MG63 (cell line): ENCODE results near the gene OIP5. TPM values are rescaled to one million over a fixed set of nuclear protein-coding genes. Genes with fewer than 3 reads are reported as not detected.

ENCODE experiments used
- DNase-seq: peaks from one replicate; pipeline ENCODE4 v3.0.0-alpha.2; 2020
- H3K27me3 ChIP-seq: fragments of 250-450 bp; sonication (Bioruptor Pico); 2 replicates; pipeline ENCODE4 v1.5.1; 2020; ENCODE audit warnings: mild to moderate bottlenecking, moderate library complexity
- H3K36me3 ChIP-seq: fragments of 250-450 bp; sonication (Bioruptor Pico); 2 replicates; pipeline ENCODE4 v1.5.1; 2020; ENCODE audit warnings: mild to moderate bottlenecking, moderate library complexity
- H3K4me3 ChIP-seq: fragments of 250-450 bp; sonication (Bioruptor Pico); 2 replicates; pipeline ENCODE4 v1.5.1; 2020; ENCODE audit warnings: mild to moderate bottlenecking, moderate library complexity
- H3K9me3 ChIP-seq: fragments of 250-450 bp; sonication (Bioruptor Pico); 2 replicates; pipeline ENCODE4 v1.5.1; 2020; ENCODE audit warnings: mild to moderate bottlenecking, moderate library complexity
- total RNA-seq: library from RNA; depleted of rRNA; stranded (reverse); fragments of >200 nt; shearing (Covaris generic); gene quantifications from 2 replicates; pipeline ENCODE4 v1.2.3, GENCODE V29; 2014; ENCODE audit warnings: low replicate concordance; rRNA removed

The OIP5 gene
- 27.5 and 46.3 TPM in 2 replicates for total RNA-seq

- peak; percentile 99 for DNase-seq
- peak within 1 kb of the TSS; percentile 91 for H3K4me3 ChIP-seq
- no peaks in the 10 kb centered on the region for H3K27me3 ChIP-seq
- H3K36me3 ChIP-seq: peaks cover 3% of the 10 kb centered on the region
- H3K9me3 ChIP-seq: no peaks in the 10 kb centered on the region
These were observed at the start of gene OIP5, which contains the start of gene NUSAP1 for GRCh38 chr15:41332194-41333025. TSS of gene OIP5 (minus strand) at chr15:41332591. CDS start at chr15:41332561, 30 bp downstream. TSS of gene NUSAP1 (plus strand) at chr15:41332881. CDS start at chr15:41332958, 77 bp downstream.

DNA sequence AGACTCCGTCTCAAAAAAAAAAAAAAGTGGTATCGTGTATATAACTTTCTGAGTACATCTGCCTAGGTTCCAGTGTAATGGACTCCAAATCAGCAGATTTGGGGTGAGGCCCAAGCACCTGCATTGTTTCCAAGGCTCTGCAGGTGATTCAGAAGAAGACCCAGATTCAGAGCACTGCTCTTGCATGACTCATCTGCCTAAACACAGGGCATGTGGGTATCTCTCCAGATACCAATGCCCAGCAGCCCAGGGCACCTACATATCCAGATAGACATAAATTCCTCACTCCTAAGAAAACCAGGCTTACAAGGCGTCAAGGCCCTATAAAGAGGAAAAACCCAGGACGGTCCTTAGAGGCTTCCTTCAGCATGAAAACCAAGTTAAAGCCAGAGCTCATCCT lies 45.6 kb upstream of the OIP5 start:
- H3K9me3 ChIP-seq: no peaks in the 10 kb centered on the region
- DNase-seq: no peak
- no peaks in the 10 kb centered on the region for H3K27me3 ChIP-seq
- no peak overlapping the region for H3K4me3 ChIP-seq
- peaks cover 61% of the 10 kb centered on the region for H3K36me3 ChIP-seq

- no peak for DNase-seq
- Histone ChIP-seq H3K27me3 (no peaks in the 10 kb centered on the region), H3K4me3 (no peak overlapping the region), H3K9me3 (no peaks in the 10 kb centered on the region), H3K36me3 (peaks cover 72% of the 10 kb centered on the region)
These were observed 35.0 kb upstream of the OIP5 start for GRCh38 chr15:41367418-41367817.

GRCh38 chr15:41354371-41354770 lies 22.0 kb upstream of the OIP5 start:
- H3K9me3 ChIP-seq: no peaks in the 10 kb centered on the region
- no peaks in the 10 kb centered on the region for H3K27me3 ChIP-seq
- DNase-seq: no peak
- H3K4me3 ChIP-seq: no peak overlapping the region
- peaks cover 86% of the 10 kb centered on the region for H3K36me3 ChIP-seq

GRCh38 chr15:41350057-41350717 lies 17.8 kb upstream of the OIP5 start:
- no peak overlapping the region for H3K4me3 ChIP-seq
- H3K36me3 ChIP-seq: peaks cover 79% of the 10 kb centered on the region
- no peaks in the 10 kb centered on the region for H3K9me3 ChIP-seq
- DNase-seq: no peak
- no peaks in the 10 kb centered on the region for H3K27me3 ChIP-seq

DNA sequence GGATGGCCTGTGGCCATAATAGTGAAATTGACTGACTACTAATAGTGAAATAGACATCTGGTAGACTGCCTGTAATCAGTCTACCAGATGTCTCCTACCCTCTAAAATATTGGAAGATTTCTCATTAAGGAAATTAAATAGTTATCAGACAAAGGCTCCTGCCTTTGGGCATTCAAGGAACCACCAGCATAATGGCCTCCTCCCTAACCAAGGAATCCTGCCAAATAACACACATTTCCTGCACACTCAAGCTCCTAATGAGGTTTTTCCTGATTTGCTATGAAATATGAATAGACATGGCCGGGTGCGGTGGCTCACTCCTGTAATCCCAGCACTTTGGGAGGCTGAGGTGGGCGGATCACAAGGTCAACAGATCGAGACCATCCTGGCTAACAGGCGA lies 14.8 kb upstream of the OIP5 start:
- no peak for DNase-seq
- no peaks in the 10 kb centered on the region for H3K27me3 ChIP-seq
- H3K36me3 ChIP-seq: peaks cover 83% of the 10 kb centered on the region
- H3K4me3 ChIP-seq: no peak overlapping the region
- H3K9me3 ChIP-seq: no peaks in the 10 kb centered on the region

DNA sequence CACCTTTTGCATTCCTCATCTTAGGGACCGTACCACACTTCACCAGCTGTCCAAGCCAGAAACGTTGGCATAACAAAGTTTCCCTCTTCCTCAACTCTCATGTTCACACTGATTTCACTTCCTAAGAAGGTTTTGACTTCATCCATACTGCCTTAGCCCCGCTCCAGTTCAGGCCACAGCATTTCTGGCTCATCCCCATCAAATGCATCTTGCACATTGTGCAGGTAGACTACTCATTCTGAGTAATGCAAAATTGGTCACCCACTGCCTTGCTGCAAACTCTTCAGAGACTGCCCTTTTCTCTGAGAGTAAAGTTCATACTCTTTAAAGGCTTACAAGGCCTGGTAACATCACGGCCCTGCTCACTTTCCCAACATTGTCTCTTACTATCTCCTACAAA lies 9.1 kb upstream of the OIP5 start:
- Histone ChIP-seq H3K4me3 (no peak overlapping the region), H3K9me3 (no peaks in the 10 kb centered on the region), H3K36me3 (peaks cover 80% of the 10 kb centered on the region), H3K27me3 (no peaks in the 10 kb centered on the region)
- no peak for DNase-seq

DNA sequence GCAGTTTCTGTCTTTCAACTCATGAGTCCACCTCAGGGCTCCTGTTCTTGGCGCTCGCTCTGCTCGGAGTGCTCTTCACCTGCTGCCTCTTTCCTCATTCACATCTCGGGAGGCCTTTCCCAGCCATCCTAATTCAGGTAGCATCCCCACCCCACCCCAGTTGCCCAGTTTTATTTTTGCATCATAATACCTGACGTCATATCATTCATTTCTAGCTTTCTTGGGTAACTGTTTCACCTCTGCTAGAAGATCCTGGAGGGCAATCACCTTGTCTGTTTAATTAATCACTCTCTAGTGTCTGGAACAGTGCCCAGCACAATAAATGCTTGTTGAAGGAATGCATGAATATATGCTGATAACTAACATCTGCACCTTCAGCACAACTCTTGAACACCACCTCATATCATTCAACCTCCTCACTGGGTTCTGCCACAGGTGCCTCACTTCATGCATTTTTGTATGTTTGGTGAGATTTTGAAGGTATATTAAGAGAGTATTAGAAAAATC lies 7.9 kb upstream of the OIP5 start:
- DNase-seq: no peak
- no peaks in the 10 kb centered on the region for H3K27me3 ChIP-seq
- H3K36me3 ChIP-seq: peaks cover 70% of the 10 kb centered on the region
- no peaks in the 10 kb centered on the region for H3K9me3 ChIP-seq
- no peak overlapping the region for H3K4me3 ChIP-seq

- no peaks in the 10 kb centered on the region for H3K9me3 ChIP-seq
- no peak overlapping the region for H3K4me3 ChIP-seq
- H3K36me3 ChIP-seq: peaks cover 48% of the 10 kb centered on the region
- DNase-seq: no peak
- H3K27me3 ChIP-seq: no peaks in the 10 kb centered on the region
These were observed 5.5 kb upstream of the OIP5 start for GRCh38 chr15:41337631-41338522.

GRCh38 chr15:41337047-41337446 lies 4.7 kb upstream of the OIP5 start:
- H3K36me3 ChIP-seq: peaks cover 41% of the 10 kb centered on the region
- no peaks in the 10 kb centered on the region for H3K27me3 ChIP-seq

DNA sequence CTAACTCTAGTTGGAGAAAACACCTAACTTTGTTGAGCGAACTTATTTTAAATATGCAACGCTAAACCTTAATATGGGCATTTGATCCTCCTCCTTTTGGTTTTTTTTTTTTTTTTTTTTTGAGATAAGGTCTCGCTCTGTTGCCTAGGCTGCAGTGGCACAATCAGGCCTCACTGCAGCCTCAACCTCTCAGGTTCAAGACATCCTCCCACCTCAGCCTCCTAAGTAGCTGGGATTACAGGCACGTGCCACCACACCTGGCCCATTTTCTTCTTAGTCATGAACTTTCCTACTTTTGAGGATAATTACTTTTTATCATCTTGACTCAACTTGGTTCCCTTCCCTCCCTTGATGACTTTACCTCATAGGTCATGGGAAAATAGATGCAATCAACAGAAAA lies 4.2 kb upstream of the OIP5 start:
- H3K36me3 ChIP-seq: peaks cover 36% of the 10 kb centered on the region
- H3K4me3 ChIP-seq: no peak overlapping the region
- H3K27me3 ChIP-seq: no peaks in the 10 kb centered on the region
- H3K9me3 ChIP-seq: no peaks in the 10 kb centered on the region
- DNase-seq: no peak

More at GRCh38 chr15:41337047-41337446, 4.7 kb upstream of the OIP5 start:
- H3K4me3 ChIP-seq: no peak overlapping the region
- no peaks in the 10 kb centered on the region for H3K9me3 ChIP-seq
- no peak for DNase-seq

GRCh38 chr15:41334293-41335120 lies 2.1 kb upstream of the OIP5 start:
- Histone ChIP-seq H3K4me3 (peak overlapping the region; percentile 91), H3K27me3 (no peaks in the 10 kb centered on the region), H3K9me3 (no peaks in the 10 kb centered on the region), H3K36me3 (peaks cover 16% of the 10 kb centered on the region)
- no peak for DNase-seq

GRCh38 chr15:41333026-41333562 lies 703 bp upstream of the OIP5 start:
- DNase-seq: no peak
- Histone ChIP-seq H3K9me3 (no peaks in the 10 kb centered on the region), H3K4me3 (peak overlapping the region; percentile 91), H3K36me3 (peaks cover 5% of the 10 kb centered on the region), H3K27me3 (no peaks in the 10 kb centered on the region)

GRCh38 chr15:41331833-41332193 lies 578 bp downstream of the OIP5 start:
- H3K36me3 ChIP-seq: no peaks in the 10 kb centered on the region; the same call in none of the 2 replicates
- H3K9me3 ChIP-seq: no peaks in the 10 kb centered on the region
- peak overlapping the region; percentile 91 for H3K4me3 ChIP-seq
- no peaks in the 10 kb centered on the region for H3K27me3 ChIP-seq
- peak; percentile 64 for DNase-seq

DNA sequence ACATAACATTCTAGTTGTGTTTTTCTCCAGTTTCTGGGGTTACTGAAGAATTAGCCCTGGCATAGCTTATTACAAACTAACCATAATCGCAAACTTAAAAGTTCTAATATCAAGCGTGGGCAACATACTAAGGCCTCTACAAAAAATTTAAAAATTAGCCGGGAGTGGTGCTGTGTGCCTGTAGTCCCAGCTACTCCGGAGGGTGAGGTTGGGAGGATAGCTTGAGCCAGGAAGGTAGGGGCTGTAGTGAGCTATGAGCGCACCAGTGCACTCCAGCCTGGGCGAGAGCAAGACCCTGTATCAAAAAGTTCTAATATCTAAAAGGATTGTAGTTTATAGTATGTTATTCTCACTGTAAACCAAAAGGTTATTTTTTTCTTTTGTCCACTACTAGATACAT lies 1.1 kb downstream of the OIP5 start:
- DNase-seq: no peak
- H3K27me3 ChIP-seq: no peaks in the 10 kb centered on the region
- no peaks in the 10 kb centered on the region for H3K9me3 ChIP-seq
- H3K36me3 ChIP-seq: no peaks in the 10 kb centered on the region; the same call in none of the 2 replicates
- peak overlapping the region; percentile 91 for H3K4me3 ChIP-seq

- DNase-seq: no peak
- Histone ChIP-seq H3K36me3 (peaks cover 6% of the 10 kb centered on the region; the same call in 1 of the 2 replicates), H3K27me3 (no peaks in the 10 kb centered on the region), H3K4me3 (no peak overlapping the region), H3K9me3 (no peaks in the 10 kb centered on the region)
These were observed 8.8 kb downstream of the OIP5 start for GRCh38 chr15:41323611-41324010.
